ENCODE results near the gene BTG1.

GRCh38 chr12:92141591-92142121, 4.0 kb downstream of the BTG1 start:
- TF ChIP-seq CTCF (conservative IDR thresholded peaks at IDR 0.05 in 1 of 2, IDR thresholded peaks at IDR 0.05 in 1 of 2; ENCODE audit: extremely low read depth in 1 of 2, insufficient read depth in 1 of 2, low read depth in 1 of 2, low read length in 2 of 2) = no peak
- no peak for TF ChIP-seq EZH2 (IDR thresholded peaks at IDR 0.05; ENCODE audit: borderline replicate concordance, low read length)
